HG03196 (cell line): ENCODE data around the gene PUS1.

ENCODE experiments used
- ATAC-seq: cut with Tn5 transposase; IDR thresholded peaks from one replicate; pipeline ENCODE4 v1.9.1; 2021; ENCODE audit not compliant: unreplicated experiment

Gene PUS1

GRCh38 chr12:131902332-131903241 lies 26.5 kb upstream of the PUS1 start:
- ATAC-seq, result no peak

GRCh38 chr12:131903270-131904255 lies 25.5 kb upstream of the PUS1 start:
- ATAC-seq, result no peak

- ATAC-seq, result no peak
Observed at GRCh38 chr12:131904346-131904745, 24.7 kb upstream of the PUS1 start.

GRCh38 chr12:131905081-131905629 lies 23.9 kb upstream of the PUS1 start:
- no peak for ATAC-seq

- ATAC-seq, result no peak
Observed at GRCh38 chr12:131905630-131906091, 23.4 kb upstream of the PUS1 start.

- ATAC-seq, result no peak
Observed at GRCh38 chr12:131907379-131908091, 21.5 kb upstream of the PUS1 start.

- no peak for ATAC-seq
Observed at GRCh38 chr12:131908092-131909080, 20.7 kb upstream of the PUS1 start.

GRCh38 chr12:131909081-131909751 lies 19.9 kb upstream of the PUS1 start:
- ATAC-seq, result no peak

- no peak for ATAC-seq
Observed at GRCh38 chr12:131909752-131910219, 19.3 kb upstream of the PUS1 start.

- no peak for ATAC-seq
Observed at GRCh38 chr12:131910302-131911027, 18.6 kb upstream of the PUS1 start.

- no peak for ATAC-seq
Observed at GRCh38 chr12:131911028-131911650, 17.9 kb upstream of the PUS1 start.

GRCh38 chr12:131911851-131912477 lies 17.1 kb upstream of the PUS1 start:
- ATAC-seq, result no peak

- no peak for ATAC-seq
Observed at GRCh38 chr12:131912518-131913274, 16.4 kb upstream of the PUS1 start.

GRCh38 chr12:131913666-131914065 lies 15.4 kb upstream of the PUS1 start:
- no peak for ATAC-seq

GRCh38 chr12:131914179-131914702 lies 14.8 kb upstream of the PUS1 start:
- no peak for ATAC-seq

GRCh38 chr12:131915000-131915689 lies 13.9 kb upstream of the PUS1 start:
- ATAC-seq, result no peak
